Measurements from ENCODE around the gene ZNF219. TPM values are rescaled to one million over a fixed set of nuclear protein-coding genes. Genes with fewer than 3 reads are reported as not detected.
A peak's percentile ranks its signal among the peaks of the same experiment; 100 is the strongest.

Gene ZNF219
- total RNA-seq, 3 donors from 2014 or later: 5.5 to 7.0 (median 6.5) TPM

DNA sequence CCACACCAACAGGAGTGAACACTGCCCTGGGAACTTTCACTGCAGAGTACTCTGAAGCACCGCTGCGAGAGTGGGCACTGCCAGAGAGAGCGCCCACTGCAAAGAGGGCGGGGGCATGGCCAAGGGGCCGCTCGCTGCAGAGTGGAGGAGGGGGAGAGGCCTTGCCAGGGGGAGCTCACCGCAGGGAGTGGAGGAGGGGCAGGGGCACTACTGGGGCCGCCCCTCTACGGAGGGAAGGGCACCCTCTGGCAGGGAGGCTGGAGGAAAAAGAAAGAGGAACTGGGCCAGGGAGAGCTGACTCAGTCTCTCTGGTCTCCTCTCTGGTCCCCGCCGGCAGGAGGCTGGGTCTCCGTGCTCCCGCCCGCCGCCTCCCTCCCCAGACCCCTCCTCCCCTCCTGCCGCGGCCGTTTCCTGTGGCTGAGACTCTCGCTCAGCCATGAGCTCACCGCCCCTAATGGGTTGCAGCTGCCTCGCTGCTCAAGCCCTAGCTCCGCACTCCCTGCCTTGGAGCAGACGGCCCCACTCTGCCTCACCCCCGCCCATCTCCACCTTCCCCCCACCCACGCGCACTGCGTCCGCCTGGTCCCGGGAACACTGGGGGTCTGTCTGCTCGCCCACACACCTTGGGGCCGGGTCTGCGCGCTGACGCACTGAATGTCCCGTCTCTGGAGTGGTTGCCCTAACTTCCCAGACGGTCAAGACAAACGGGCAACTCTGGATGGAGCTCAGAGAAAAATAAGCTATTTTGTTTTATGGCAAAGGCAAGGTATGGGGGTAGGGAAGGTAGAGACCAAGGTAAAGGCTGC, 27.0 kb downstream of the ZNF219 start:
- Mint-ChIP-seq H3K9me3 (no peaks in the 10 kb centered on the region), H3K36me3 (ENCODE audit: insufficient read depth) (no peaks in the 10 kb centered on the region), H3K4me1 (ENCODE audit: low read depth) (peaks cover 32% of the 10 kb centered on the region), H3K4me3 (peak overlapping the region; percentile 78), H3K27me3 (ENCODE audit: low read depth) (peaks cover 44% of the 10 kb centered on the region)
- ATAC-seq (peak; percentile 49 to 52), DNase-seq (no peak)

DNA sequence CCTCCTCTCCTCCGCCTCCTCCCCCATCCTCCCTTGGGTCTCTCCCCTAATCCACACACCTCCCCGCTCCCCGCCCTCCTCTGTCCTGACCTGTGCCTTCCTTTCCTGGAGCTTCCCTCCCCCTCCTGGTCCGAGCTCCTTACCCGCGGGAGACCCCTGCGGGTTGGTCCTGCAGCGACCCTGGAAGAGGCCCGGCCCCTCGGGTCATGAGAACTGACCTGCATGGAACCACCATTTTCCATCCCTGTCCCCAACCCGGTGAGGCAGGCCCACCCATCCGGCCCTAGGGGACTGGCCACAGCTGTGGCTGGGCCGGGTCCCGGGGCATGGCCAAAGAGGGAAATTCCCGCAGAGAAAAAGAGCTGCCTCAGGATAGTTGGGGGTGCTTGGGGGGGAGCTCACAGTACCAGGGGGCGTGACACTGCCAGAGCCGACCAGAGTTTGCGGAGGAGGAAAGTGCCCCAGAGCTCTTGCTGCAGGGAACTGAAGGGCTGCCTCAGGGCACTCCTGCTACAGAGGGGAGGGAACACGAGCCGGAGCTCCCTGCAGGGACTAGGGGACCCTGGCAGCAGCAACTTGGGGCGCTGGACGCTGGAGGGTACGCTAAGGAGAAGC, 27.7 kb downstream of the ZNF219 start:
- ATAC-seq (peak; percentile 22 to 35), DNase-seq (no peak)
- Mint-ChIP-seq H3K9me3 (no peaks in the 10 kb centered on the region), H3K27me3 (ENCODE audit: low read depth) (peaks cover 47% of the 10 kb centered on the region), H3K36me3 (ENCODE audit: insufficient read depth) (no peaks in the 10 kb centered on the region), H3K4me3 (peak overlapping the region; percentile 78), H3K4me1 (ENCODE audit: low read depth) (peaks cover 32% of the 10 kb centered on the region)

DNA sequence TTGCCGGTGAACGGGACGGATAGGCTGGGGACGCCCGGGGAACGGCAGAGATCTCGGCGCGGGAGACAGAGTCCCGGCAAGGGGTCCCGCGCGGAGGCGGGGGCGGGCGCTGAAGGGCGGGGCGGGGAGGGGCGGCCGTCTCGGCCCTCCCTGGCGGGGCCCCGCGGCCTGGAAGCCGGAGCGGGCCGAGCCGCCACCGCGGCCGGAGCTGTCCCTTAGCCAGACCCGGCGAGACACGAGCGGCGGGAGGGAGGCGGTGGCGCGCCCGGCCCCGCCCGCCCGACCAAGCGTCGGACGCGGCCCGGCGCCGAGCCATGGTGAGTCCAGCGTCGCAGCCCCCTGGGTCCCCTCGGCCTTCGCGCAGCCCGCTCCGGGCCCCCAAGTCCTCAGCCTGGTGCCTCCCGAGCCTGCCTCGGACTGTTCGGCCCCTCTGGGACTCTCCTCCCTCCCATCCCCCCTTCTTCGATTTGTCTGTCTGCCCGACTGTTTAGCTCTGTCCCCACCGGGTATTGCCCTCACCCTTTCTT, 28.3 kb downstream of the ZNF219 start, which contains the start of gene ARHGEF40:
TSS of gene ARHGEF40 (plus strand) at position 222 of the 527 bp plus-strand sequence. CDS start at position 315, 93 bp downstream.
- ATAC-seq: peak; percentile 27 to 33
- peak; percentile 17 for DNase-seq
- H3K4me1 Mint-ChIP-seq (ENCODE audit: low read depth): peaks cover 32% of the 10 kb centered on the region

DNA sequence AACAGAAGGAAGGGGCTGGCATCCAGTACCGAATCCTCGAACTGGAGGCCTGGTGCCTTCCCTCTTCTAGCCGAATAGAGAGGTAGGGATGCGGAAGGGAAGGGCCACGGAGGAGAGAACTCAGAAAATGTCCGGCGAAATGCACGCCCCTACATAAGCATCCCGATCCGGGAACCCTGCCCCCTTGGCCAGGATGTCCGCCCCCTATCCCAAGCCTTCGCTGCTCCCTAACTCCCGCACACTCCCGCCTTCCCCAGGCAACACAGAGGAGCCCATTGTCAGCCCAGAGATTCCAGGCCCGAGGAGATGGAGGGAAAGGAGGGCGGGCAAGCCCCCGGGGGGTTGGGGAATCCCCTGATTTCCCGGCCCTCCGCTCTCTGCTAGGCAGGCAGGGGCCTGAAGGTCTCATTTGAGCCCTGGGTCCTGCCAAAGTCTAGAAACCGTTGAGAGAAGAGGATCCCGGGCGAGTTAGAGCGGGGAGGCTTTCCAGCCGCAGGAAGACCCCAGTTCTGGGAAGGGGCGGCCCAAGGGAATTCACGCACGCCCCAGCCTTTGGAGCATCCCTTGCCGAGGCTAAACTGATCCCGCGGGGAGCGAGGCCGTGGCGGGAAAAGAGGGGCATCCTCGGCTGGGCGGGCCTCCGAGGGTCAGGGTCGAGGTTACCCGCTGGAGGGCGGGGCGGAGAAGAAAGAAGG, 28.9 kb downstream of the ZNF219 start:
- Mint-ChIP-seq H3K9me3 (no peaks in the 10 kb centered on the region), H3K4me3 (peak overlapping the region; percentile 76), H3K36me3 (ENCODE audit: insufficient read depth) (no peaks in the 10 kb centered on the region), H3K4me1 (ENCODE audit: low read depth) (peaks cover 32% of the 10 kb centered on the region), H3K27me3 (ENCODE audit: low read depth) (peaks cover 57% of the 10 kb centered on the region)
- DNase-seq: no peak
- no peak for ATAC-seq

More for the DNA sequence above, 28.3 kb downstream of the ZNF219 start, which contains the start of gene ARHGEF40:
- peaks cover 53% of the 10 kb centered on the region for H3K27me3 Mint-ChIP-seq (ENCODE audit: low read depth)
- H3K4me3 Mint-ChIP-seq: peak within 1 kb of the TSS; percentile 78
- no peaks in the 10 kb centered on the region for H3K9me3 Mint-ChIP-seq
- H3K36me3 Mint-ChIP-seq (ENCODE audit: insufficient read depth): no peaks in the 10 kb centered on the region

DNA sequence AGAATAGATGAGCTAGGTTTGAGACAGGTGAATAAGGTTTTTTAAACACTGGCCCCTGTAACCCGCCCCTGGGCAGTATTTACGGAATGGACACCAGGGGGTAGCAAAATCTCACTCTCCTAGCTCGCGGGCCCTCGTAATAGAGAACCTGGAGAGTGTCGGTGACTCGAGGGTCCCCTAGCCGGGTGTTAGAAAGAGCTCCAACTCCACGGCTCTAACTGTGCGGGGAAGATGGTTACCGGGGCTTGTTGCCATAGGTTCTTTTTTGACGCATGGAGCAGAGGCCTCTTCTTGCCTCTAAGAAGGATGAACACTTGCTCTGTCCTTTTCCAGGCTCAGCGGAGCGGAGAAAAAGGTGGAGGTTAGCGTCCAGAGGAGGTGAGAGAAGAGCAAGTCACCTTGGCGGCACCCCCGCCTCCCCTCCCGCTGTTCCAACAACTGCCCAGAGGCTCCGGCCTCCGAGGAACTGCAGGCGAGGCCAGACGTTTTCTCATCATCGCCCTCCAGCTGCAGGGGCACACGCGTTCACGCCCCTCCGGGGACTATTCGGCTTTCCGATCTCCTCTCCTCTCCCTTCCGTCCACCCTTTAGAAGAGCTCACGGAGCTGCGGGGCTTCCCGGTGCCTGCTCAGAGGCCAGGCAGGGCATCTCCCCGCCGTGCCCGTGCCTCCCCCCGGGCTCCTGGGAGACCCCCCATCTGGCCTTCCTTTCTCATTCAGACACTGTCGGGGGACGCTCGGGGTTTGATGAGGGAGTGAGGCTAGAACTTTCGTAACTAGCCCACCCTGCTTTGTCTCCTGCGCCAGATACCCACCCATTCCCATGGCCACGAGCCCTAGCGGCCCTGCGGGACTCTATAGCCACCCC, 29.7 kb downstream of the ZNF219 start:
- Mint-ChIP-seq H3K27me3 (ENCODE audit: low read depth) (peaks cover 60% of the 10 kb centered on the region), H3K9me3 (no peaks in the 10 kb centered on the region), H3K4me1 (ENCODE audit: low read depth) (peaks cover 32% of the 10 kb centered on the region), H3K4me3 (peak overlapping the region; percentile 76), H3K36me3 (ENCODE audit: insufficient read depth) (no peaks in the 10 kb centered on the region)
- ATAC-seq (peak; percentile 13 to 36), DNase-seq (peak; percentile 41)

DNA sequence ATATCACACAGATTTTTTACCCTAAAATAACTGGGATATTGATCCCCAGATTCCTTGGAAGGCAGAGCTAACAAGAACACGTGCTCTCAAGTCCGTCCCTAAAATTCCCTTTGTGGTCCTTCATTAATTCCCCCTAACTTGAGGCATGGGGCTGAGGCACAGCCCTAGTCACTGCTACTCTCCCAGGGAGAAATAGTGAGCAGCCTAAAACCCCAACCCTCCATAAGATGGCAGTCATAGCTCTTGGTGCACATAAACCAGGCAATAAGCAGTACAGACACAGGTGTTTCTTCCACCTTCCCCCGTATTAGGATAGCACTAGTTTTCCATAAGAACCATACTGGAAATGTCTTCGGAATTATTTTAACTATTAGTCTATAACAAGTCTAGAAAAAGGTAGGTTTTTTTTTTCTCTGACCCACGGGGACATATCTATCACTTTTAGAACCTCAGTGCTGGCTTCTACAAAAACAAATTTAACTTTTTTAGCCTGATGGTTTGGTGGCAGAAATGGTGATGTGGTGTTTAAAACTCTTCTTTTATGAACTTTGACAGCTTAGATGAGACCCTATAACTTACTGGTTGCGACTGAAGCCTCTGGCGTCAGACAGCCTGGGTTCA, 31.5 kb downstream of the ZNF219 start:
- DNase-seq (no peak), ATAC-seq (no peak)
- Mint-ChIP-seq H3K36me3 (ENCODE audit: insufficient read depth) (no peaks in the 10 kb centered on the region), H3K27me3 (ENCODE audit: low read depth) (peaks cover 60% of the 10 kb centered on the region), H3K4me1 (ENCODE audit: low read depth) (peaks cover 30% of the 10 kb centered on the region), H3K4me3 (no peak overlapping the region), H3K9me3 (no peaks in the 10 kb centered on the region)

DNA sequence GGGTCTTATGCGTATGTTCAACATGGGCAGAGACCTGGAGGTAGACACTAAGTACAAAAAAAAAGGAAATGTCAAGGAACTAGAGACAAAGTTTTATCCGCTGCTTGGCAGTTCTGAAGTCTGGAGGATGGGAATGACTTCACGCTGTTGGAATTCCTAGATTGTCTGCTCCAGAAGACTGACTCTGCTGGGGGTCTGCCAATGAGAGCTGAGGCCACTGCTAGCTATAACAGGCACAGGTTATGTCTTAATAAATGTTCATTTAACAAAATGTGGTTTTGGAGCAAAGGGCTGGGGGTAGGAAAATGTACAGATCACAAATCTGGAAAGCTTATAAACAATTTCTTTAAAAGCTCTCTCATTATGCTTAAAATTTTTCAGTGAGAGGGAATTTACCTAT, 35.0 kb downstream of the ZNF219 start:
- ATAC-seq (no peak), DNase-seq (no peak)
- Mint-ChIP-seq H3K4me3 (no peak overlapping the region), H3K27me3 (ENCODE audit: low read depth) (peaks cover 48% of the 10 kb centered on the region), H3K9me3 (no peaks in the 10 kb centered on the region), H3K4me1 (ENCODE audit: low read depth) (peaks cover 1% of the 10 kb centered on the region), H3K36me3 (ENCODE audit: insufficient read depth) (no peaks in the 10 kb centered on the region)

DNA sequence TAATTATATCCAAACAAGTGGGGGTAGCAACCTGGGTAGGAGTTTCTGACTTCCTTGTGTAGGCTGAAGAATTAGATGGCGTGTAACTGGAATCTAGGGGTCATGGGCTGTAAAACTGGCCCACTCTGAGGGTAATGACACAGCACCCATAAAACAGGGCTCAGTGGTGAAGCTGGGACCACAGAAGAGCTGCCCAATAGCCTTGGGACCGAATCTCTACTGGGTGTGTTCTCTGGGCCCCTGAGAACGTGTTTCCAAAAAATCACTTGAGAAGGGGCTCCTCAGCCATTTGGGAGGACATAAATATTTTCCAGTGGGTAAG, 37.1 kb downstream of the ZNF219 start:
- no peaks in the 10 kb centered on the region for H3K9me3 Mint-ChIP-seq
- H3K36me3 Mint-ChIP-seq (ENCODE audit: insufficient read depth): no peaks in the 10 kb centered on the region
- peaks cover 35% of the 10 kb centered on the region for H3K27me3 Mint-ChIP-seq (ENCODE audit: low read depth)
- no peak for ATAC-seq
- H3K4me3 Mint-ChIP-seq: no peak overlapping the region
- DNase-seq: no peak
- no peaks in the 10 kb centered on the region for H3K4me1 Mint-ChIP-seq (ENCODE audit: low read depth)

DNA sequence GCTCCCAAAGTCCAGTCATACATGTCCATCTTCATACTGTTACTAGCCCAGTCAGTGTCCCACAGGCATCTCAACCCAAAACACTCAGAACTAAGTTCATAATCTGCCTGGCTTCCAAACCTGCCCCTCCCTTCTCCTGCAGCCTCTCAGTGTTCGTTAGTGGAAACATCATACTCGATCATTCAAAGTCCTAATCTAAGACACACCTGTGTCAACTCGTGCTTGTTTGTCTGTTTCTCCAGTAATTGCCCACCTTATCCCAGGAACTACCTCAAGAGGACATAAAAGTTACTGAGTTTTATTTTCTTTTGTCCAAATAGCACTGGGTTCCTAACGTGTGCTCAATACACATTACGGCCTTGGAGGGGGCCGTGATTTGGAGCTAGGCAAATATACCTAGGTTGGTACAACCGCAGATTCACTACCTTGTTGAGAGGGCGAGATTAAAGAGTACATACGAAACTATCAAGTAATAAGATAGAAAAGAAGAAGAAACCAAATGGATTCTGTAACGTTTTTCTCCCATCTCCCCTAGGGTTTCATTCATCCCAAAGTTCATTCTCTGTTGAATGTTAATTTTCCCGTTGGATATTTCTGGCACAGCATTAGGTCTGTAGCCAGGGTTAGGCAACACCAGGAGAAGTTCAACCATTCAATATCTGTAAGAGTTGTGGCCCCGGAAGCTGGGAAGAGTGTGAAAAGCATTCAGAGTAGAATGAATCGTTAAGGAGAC, 37.7 kb downstream of the ZNF219 start:
- Mint-ChIP-seq H3K4me3 (no peak overlapping the region), H3K9me3 (no peaks in the 10 kb centered on the region), H3K27me3 (ENCODE audit: low read depth) (peaks cover 33% of the 10 kb centered on the region), H3K36me3 (ENCODE audit: insufficient read depth) (no peaks in the 10 kb centered on the region), H3K4me1 (ENCODE audit: low read depth) (no peaks in the 10 kb centered on the region)
- no peak for ATAC-seq
- DNase-seq: no peak

DNA sequence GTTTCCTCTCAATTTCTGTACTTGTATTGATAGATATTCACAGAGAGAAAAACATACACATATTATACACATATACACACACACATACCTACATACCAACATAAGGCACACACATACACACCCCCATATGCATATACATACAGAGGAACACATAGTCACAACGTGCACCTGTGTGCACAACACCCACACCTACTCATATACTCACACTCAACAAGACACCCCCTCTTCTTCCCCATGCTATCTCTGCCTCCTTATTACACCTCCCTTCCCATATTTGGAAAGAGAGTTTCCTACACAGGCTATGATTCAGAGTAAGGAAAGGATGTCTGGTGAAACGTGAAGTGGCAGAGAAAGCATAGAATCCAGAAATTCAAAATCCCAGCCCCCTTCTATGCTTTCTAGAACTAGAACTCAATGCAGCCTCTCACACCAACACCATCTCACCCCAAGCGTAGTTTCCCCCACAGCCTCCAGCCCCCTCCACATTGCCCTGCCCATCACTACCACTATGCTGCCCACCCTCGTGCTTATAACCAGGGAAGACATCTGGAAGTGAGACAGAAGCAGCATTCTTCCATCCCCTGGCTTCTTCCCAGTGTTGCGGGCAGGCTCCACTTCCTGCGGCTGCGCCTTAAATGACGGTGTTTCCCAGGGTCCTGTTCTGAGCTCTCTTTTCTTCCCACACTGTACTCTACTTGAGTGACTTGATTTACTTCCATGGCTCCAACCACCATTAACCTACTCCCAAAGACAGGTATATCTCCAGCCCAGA, 38.4 kb downstream of the ZNF219 start:
- Mint-ChIP-seq H3K9me3 (no peaks in the 10 kb centered on the region), H3K4me3 (no peak overlapping the region), H3K4me1 (ENCODE audit: low read depth) (no peaks in the 10 kb centered on the region), H3K36me3 (ENCODE audit: insufficient read depth) (no peaks in the 10 kb centered on the region), H3K27me3 (ENCODE audit: low read depth) (peaks cover 26% of the 10 kb centered on the region)
- no peak for ATAC-seq
- DNase-seq: no peak

DNA sequence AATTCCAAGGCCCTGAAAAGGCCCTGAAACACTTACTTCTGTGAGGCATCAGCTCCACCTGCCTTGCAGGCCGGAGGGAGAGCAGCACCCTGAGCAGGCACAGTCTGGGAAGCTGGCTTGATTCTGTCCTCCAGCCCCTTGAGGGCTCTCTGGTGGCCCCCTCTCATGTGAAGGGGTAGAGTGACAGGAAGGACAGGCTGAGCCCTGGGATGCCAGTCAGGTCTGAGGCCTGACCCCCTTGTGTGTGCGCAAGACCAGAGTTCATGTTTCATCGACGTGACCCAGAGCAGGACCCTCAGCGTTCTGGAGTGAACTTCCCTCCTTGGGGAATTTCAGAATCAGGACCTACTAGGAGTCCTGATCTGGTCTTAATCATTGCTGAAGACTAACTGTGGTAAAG, 39.6 kb downstream of the ZNF219 start:
- Mint-ChIP-seq H3K36me3 (ENCODE audit: insufficient read depth) (no peaks in the 10 kb centered on the region), H3K9me3 (no peaks in the 10 kb centered on the region), H3K4me3 (no peak overlapping the region), H3K4me1 (ENCODE audit: low read depth) (no peaks in the 10 kb centered on the region), H3K27me3 (ENCODE audit: low read depth) (peaks cover 21% of the 10 kb centered on the region)
- no peak for DNase-seq
- no peak for ATAC-seq

DNA sequence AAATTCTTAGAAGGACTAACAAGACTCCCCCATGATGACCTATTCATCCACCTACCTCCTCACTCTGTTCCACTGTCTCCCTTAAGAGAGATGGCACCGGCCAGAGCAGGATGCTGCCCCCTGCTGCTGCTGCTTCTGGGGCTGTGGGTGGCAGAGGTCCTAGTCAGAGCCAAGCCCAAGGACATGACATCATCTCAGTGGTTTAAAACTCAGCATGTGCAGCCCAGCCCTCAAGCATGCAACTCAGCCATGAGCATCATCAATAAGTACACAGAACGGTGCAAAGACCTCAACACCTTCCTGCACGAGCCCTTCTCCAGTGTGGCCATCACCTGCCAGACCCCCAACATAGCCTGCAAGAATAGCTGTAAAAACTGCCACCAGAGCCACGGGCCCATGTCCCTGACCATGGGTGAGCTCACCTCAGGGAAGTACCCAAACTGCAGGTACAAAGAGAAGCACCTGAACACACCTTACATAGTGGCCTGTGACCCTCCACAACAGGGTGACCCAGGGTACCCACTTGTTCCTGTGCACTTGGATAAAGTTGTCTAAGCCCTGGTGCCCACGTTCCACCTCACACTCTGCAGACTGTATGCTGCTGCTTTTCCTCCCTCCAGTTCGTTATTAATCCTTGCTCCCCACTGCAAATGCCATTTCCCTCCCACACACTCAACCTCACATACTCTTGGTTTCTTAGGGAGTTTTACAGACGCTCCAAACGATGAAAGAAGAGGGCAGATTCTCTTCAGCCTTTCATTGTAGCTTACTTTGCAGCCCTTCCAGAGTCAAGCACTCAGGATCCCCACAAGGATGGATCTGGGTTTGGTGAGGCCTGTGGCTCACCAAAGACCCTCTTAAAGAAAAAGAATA, 40.4 kb downstream of the ZNF219 start, which contains the start of gene RNASE8:
TSS of gene RNASE8 (plus strand) at position 20 of the 873 bp plus-strand sequence. CDS start at position 91, 71 bp downstream.
- peaks cover 16% of the 10 kb centered on the region for H3K27me3 Mint-ChIP-seq (ENCODE audit: low read depth)
- ATAC-seq: peak; percentile 40 to 73

More for the DNA sequence above, 40.4 kb downstream of the ZNF219 start, which contains the start of gene RNASE8:
- Mint-ChIP-seq H3K4me3 (no peak within 1 kb of the TSS), H3K4me1 (ENCODE audit: low read depth) (no peaks in the 10 kb centered on the region), H3K9me3 (no peaks in the 10 kb centered on the region), H3K36me3 (ENCODE audit: insufficient read depth) (no peaks in the 10 kb centered on the region)
- no peak for DNase-seq
